LHCN-M2 (cell line): ENCODE measurements around the gene SHISAL2B. TPM values are rescaled to one million over a fixed set of nuclear protein-coding genes. Genes with fewer than 3 reads are reported as not detected.
"Not testable (repeated sequence)": the region's sequence is repeated elsewhere in the genome, so short reads cannot be mapped to it uniquely, and the experiment has no call there.

Experiments used
- DNase-seq: peaks from one replicate; pipeline ENCODE4 v3.0.0-alpha.2; 2012; ENCODE audit warnings: low read depth
- total RNA-seq: library from RNA; depleted of rRNA; stranded (reverse); fragments of >200 nt; gene quantifications from 2 replicates; pipeline ENCODE4 v1.2.3, GENCODE V29; 2014; rRNA removed

SHISAL2B gene
- total RNA-seq, 1 experiment from 2014 or later = not detected

DNA sequence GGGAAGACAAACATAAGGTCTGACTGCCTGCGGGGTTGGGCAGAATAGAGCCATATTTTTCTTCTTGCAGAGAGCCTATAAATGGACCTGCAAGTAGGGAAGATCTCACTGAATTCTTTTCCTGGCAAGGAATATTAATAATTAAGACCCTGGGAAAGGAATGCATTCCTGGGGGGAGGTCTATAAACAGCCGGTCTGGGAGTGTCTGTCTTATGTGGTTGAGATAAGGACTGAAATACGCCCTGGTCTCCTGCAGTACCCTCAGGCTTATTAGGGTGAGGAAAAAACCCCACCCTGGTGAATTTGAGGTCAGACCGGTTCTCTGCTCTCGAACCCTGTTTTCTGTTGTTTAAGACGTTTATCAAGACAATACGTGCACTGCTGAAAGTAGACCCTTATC is 6.1 kb downstream of the SHISAL2B start:
- DNase-seq = not testable (repeated sequence)

GRCh38 chr5:64700765-64701164 is 10.5 kb downstream of the SHISAL2B start:
- no peak for DNase-seq

DNA sequence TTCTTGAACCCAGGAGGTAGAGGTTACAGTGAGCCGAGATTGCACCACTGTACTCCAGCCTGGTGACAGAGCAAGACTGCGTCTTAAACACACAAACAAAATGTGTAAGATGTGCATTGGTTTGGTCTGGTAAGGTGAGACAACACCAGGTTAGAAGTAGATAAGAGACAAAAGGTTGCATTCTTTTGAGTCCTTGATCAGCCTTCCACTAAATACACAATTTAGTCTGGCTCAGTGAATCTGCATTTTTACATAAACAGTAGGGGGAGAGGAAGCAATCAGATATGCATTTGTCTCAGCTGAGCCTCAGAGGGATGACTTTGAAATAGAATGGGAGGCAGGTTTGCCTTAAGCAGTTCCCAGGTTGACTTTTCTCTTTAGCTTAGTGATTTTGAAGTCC is 15.8 kb downstream of the SHISAL2B start:
- DNase-seq = not testable (repeated sequence)

DNA sequence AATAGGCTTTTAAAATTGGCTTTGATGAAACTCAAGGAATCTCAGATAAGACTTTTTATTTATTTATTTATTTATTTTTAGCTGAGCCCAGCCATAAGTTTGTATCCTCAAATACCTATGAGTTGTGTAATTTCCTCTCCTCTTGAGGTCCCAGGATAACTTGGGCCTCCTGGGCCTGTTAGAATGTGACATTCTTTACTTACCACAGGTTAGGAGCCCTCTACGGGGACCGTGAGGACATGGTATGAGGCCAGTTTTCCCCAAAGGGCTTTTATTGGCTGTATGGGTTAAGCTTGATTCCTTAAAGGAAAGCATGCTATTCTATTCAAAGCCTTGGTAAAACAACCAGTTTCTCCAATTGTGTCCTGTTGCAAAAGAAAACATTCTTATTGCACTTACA is 16.9 kb downstream of the SHISAL2B start:
- DNase-seq = no peak

DNA sequence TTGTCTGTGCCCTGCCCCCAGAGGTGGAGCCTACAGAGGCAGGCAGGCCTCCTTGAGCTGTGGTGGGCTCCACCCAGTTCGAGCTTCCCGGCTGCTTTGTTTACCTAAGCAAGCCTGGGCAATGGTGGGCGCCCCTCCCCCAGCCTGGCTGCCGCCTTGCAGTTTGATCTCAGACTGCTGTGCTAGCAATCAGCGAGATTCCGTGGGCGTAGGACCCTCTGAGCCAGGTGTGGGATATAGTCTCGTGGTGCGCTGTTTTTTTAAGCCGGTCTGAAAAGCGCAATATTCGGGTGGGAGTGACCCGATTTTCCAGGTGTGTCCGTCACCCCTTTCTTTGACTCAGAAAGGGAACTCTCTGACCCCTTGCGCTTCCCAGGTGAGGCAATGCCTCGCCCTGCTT is 24.2 kb downstream of the SHISAL2B start:
- DNase-seq = not testable (repeated sequence)

- DNase-seq = no peak
These were observed 32.3 kb downstream of the SHISAL2B start for GRCh38 chr5:64722588-64722987.

DNA sequence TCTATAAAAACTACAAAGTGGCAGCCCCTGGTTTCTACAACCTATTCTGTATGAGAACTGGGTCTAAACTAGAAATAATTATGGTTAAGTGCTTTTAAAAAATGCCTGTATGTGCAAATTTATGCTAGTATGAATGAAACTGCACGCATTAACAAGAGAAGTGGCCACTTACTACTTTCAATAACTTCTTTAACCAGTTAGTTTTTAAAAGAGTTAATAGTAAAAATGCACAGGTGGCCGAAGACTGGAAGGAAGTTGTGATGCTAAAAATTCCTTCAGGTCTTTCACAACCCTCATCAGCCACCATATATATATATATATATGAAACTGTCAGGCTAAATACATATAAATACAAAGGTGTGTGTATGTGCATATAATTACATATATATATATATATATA is 36.8 kb downstream of the SHISAL2B start:
- no peak for DNase-seq

GRCh38 chr5:64742411-64742810 is 52.1 kb downstream of the SHISAL2B start:
- peak; percentile 21 for DNase-seq

- no peak for DNase-seq
These were observed 52.5 kb downstream of the SHISAL2B start for GRCh38 chr5:64742821-64743220.

DNA sequence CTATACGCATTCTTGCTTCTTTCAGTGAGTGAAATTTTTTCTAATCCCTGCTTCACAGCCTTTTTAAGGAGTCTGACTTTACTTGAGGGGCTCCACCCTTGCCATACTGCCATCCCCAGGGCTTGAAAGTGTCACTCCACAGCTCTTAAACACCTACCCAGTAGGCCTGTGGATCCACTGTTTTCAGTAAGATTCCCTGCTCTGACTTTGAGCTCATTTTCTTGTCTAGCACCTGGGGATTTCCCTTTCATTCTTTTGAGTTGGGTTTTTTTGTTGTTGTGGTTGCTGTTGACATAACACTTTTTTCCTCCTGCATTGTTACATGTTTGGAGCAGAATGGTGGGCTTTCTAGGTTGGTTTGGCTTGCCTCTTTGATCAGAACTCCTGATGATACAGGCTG is 54.6 kb downstream of the SHISAL2B start:
- DNase-seq = no peak

GRCh38 chr5:64746446-64746845 is 56.1 kb downstream of the SHISAL2B start:
- DNase-seq = no peak

GRCh38 chr5:64749385-64749784 is 59.1 kb downstream of the SHISAL2B start:
- DNase-seq = no peak

DNA sequence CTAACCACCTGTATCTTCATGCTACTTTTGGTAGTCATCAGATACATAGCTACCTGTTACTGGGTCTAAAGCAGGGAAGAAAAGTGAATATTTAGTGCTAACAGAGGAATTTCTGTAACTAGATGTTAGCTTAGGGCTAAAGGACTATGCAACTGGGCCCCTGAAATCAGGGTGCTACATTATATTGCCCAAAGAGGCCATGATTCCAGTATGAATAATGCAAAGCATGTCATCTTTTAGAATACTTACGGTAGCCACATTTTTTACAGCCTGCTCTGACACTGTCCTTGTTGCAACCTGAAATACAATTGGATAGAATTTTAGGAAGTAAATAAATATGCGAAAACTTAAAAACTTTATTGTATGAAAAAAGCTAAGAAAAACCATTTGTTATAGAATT is 63.8 kb downstream of the SHISAL2B start:
- no peak for DNase-seq

DNA sequence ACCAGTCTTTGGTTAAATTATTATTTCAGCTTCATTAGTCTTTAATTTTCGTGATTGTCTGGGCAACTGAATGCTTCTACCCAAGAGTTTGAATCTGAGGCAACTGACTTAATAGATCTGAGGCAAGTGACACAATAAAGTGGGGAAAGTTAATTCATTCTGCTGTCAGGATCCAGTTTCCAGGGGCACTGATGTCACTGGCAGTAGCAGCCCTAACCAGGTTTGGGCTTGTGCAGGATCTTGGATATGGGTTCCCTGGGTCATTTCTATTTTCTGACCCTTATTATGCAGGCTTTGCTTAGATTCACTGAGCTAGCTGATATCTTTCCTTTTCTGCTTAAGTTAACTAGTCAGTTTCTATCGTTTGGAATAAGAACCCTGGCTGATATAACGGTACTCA is 68.6 kb downstream of the SHISAL2B start:
- DNase-seq = no peak

- DNase-seq = no peak
These were observed 69.8 kb downstream of the SHISAL2B start for GRCh38 chr5:64759960-64760660.

GRCh38 chr5:64763948-64764503 is 73.7 kb downstream of the SHISAL2B start:
- DNase-seq = no peak

DNA sequence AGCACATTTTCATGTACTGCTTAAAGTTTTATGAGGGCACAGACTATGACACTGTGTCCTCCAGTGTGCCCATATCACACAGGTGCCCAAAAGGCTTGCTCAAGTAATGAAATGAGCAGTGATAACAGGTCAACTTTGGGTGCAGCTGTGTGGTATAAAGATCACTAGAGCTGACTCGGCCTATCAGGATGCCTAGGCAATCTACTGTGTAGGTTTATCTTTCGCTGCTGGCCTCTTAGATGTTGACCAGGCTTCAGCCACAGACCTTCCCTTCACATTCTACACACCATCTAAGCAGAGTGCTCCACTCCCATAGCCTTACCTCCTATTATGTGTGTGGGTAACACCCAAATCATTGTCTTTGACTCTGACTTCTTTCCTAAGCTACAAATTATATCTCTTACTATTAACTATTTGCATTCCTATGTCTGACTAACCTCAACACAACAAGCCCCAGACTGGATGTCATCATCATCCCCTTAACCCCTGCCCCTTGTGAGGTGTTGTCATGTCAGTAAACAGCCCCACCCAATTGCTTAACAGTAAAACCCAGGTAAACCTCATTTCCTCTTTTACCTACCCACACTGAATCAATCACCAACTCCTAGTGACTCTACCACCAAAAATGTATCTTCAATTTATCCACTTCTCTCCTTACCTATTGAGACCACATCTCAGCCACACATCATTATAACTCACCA is 75.7 kb downstream of the SHISAL2B start:
- no peak for DNase-seq

GRCh38 chr5:64766941-64767340 is 76.6 kb downstream of the SHISAL2B start:
- DNase-seq = no peak

Other genes with a start within 250 kb of the SHISAL2B start
- not detected in 2 replicates for gene RGS7BP, start 184.5 kb upstream of the SHISAL2B start, total RNA-seq
- gene SREK1IP1, start 78.2 kb downstream of the SHISAL2B start, total RNA-seq = 5.8 and 8.1 TPM in 2 replicates
- gene CWC27, start 78.4 kb downstream of the SHISAL2B start, total RNA-seq = 9.0 and 14.5 TPM in 2 replicates